COLO668 (cell line): ENCODE measurements around the gene MKRN3.

Experiments used
- DNase-seq: peaks from one replicate; lab custom pipeline; 2025; ENCODE audit not compliant: unreplicated experiment; lab: John Stamatoyannopoulos, UW

MKRN3 gene

GRCh38 chr15:23565395-23566070 is at the start of gene MKRN3:
MKRN3 (plus strand) TSS chr15:23565674; CDS start chr15:23565783, 109 bp downstream.
- peak; percentile 88 for DNase-seq

- DNase-seq = no peak
Measured at GRCh38 chr15:23516866-23517265, 48.6 kb upstream of the MKRN3 start.

- no peak for DNase-seq
Measured at GRCh38 chr15:23518104-23518503, 47.4 kb upstream of the MKRN3 start.

DNA sequence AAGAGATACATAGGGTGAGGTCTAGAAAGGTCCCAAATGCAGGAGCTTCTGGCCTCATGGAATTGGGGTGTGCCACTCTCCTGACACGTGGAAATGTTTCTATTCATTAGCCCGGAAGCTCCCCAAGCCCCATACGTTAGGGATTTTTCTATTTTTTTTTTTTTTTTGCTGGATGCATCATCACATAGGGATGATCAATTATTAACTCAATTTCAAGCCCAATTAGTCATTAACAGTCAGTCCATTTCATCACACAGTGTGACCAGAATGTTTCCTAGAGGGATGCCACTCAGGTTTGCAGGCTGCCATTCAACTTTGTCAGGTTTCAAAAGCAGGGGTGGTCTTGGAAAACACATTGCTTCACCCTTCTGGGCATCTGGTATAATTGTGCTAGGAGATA is 40.7 kb upstream of the MKRN3 start:
- no peak for DNase-seq

- DNase-seq = no peak
Measured at GRCh38 chr15:23529891-23530290, 35.6 kb upstream of the MKRN3 start.

- DNase-seq = no peak
Measured at GRCh38 chr15:23532024-23532423, 33.5 kb upstream of the MKRN3 start.

DNA sequence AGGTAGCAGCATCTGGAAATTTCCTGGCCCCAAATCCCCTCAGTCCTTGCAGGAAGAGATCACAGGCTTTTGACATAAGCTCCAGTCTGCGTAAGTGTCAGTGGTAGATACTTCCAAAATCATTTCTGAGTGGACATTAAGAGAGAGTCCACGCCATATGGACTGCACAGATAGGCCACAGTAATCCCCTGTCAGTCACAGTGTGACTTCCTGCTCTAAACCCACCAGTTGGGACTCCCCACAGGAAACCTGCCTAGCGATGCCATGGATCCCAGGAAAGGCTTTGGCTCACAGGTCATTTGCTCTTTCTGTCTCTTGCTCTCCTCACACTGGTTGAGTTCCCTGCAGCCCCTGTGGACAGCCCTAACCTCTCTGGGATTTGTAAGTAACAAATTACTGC is 28.8 kb upstream of the MKRN3 start:
- no peak for DNase-seq

DNA sequence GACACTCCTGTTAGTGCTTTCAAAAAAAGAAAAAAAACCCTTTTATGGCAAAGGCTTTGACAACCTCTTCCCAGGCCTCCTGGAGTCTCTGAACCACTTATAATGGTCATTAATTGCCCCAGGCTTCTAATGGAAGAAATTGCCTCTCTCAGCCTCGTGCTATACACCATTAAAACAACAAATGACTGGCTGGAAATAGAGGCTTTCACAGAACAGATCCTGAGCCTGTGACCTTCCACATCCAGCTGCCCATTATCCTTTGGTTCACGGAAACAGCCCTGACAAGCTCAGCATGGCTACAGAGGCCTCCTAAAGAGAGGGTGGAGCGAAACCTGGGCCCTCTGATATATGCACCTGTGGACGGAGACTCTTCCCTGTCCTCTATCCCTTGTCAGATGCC is 26.8 kb upstream of the MKRN3 start:
- no peak for DNase-seq

DNA sequence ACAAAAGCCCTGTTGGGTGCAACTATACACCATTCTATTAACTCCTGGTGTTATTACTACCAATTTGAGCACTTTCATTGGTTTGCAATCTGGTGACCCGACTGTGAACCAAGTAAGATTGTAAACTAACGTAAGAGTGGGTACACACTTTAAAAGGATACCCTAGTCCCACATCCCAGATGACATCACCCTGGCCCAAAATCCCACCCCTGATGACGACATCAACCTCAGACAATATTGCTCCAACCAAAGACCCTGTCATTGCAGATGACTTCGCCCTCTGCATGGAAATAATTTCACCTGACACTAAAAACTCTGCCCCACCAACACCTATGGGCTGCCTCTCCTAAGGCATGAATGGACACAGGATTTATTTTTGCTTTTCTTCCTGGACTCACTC is 25.6 kb upstream of the MKRN3 start:
- DNase-seq = no peak

- DNase-seq = no peak
Measured at GRCh38 chr15:23546158-23546557, 19.3 kb upstream of the MKRN3 start.

DNA sequence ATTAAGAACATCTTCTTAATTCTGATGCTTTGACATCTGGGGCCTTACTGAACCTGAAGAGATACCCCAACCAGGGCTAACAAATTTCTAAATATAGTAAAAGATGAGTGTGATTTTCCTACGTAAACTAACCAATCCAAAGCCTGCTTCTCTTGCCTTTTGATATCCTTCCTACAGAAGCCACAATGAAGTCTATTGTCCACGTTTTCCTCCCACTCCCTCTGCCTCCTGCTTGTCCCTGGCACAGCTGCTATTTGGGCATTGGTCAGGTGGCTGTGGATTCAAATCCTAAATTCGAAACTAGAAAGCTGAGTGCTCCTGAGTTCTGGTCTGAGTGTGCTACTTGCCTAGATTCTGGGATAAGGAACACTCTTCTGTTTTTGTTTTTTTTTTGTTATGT is 17.4 kb upstream of the MKRN3 start:
- no peak for DNase-seq

- DNase-seq = no peak
Measured at GRCh38 chr15:23561914-23562313, 3.6 kb upstream of the MKRN3 start.

DNA sequence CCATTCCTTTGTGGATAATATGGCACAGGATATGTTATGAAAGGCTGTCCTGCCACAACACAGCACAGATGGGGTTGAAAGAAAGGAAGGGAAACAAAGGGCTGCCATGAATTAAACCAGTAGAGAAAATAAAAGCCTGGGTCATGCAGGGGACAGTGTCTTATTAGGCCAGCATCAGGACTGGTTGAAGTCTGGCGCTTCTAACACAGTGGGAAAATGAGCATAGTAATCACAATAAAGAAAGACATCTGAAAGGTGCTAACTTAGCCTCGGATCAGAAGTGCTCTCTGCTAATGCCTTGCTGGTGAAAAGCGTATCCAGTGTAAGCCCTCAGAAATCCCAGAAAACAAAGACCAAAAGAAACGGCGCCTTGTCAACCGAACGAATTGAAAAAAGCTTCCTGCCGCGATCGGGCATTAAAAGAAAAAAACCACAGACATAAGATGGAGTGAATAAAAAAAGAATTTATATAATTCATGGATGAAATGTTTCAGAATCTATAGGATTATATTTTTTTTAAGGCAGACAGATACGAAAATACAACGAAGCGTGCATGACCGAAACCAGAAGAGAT is 566 bp upstream of the MKRN3 start:
- peak; percentile 12 for DNase-seq

- peak; percentile 92 for DNase-seq
Measured at GRCh38 chr15:23566071-23566554, 639 bp downstream of the MKRN3 start.

GRCh38 chr15:23566651-23567050 is 1.2 kb downstream of the MKRN3 start:
- no peak for DNase-seq

DNA sequence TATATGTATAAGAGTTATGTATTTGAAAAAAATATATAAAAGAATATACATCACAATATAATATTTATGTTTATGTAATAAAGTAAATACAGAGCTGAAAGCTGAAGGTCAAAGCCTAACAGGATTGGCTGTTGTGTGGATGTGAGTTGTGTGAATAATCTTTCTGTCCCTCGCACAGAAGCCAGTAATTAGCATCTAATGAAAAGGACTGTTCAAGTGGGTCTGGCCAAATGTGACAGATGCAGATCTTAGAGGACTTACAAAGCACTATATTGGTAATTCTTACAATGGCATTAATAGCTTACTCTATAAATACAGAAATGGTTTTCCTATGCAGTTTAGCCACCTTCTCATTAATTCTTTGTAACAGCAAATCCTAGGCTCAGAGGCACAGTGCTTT is 2.4 kb downstream of the MKRN3 start:
- no peak for DNase-seq

GRCh38 chr15:23569151-23569925 is 3.9 kb downstream of the MKRN3 start:
- no peak for DNase-seq

GRCh38 chr15:23570486-23570885 is 5.0 kb downstream of the MKRN3 start:
- DNase-seq = no peak

DNA sequence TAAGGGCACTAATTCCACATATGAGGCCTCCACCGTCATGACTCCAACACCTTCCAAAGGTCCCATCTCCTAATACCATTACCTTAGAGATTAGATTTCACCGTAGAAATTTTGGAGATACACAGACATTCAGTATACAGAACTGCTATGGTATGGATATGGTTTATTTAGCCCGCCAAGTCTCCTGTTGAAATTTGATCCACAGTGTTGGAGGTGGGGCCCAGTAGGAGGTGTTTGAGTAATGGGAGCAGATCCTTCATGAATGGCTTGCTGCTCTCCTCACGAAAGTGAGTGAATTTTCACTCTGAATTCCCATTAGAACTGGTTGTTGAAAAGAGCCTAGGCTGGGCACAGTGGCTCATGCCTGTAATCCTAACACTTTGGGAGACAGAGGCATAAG is 7.4 kb downstream of the MKRN3 start:
- DNase-seq = no peak

DNA sequence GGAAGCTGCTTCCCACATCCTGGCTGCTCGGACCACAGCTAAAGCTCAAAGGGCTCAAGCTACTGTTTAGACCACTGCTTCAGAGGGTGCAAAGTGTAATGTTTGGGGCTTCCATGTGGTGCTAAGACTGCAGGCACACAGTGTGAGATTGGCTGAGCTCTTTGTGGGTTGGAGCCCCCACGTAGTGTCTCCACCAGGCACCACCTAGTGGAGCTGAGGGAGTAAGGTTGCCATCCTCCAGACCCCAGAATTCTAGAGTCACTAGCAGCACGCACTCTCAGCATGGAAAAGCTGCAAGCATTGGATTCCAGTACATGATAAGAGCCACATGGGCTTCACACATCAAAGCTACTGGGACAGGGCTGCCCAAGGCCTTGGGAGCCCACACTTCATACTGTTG is 9.3 kb downstream of the MKRN3 start:
- DNase-seq = no peak

GRCh38 chr15:23576061-23576460 is 10.6 kb downstream of the MKRN3 start:
- DNase-seq = no peak

DNA sequence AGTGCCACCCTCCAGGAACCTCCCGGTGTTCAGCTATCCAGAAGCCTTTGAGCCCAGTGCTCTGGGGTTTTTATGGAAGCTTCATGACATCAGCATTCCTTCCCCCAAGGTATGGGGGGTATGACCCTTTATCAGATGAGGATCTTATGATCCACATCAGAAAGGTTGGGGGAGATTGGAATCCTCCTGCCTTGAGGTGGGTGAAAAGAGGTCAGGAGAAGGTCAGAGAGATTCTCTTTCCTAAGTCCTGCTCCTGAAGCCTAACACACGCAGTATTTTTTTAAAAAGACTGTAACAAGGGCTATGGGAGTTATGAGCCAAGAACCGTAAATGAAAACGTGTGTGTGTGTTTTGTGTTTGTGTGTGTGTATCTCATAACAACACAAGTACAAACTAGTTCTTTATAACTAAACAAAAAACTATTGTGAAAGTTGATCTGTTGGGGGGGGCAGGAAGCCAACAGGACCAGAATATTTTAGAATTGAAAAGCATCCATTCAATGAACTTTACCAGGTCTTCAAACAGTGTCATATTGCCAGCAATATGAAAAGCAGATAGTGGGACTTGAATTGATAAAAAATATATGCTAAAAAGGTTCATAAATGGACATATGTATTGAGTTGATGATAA is 13.2 kb downstream of the MKRN3 start:
- no peak for DNase-seq
